VCaP (cell line): ENCODE data around the gene ADCY5.
A peak's percentile ranks its signal among the peaks of the same experiment; 100 is the strongest.
"Not testable (repeated sequence)": the region's sequence is repeated elsewhere in the genome, so short reads cannot be mapped to it uniquely, and the experiment has no call there.

Experiments
- H3K27ac ChIP-seq: fragments of 450-650 bp; 2 replicates; pipeline ENCODE4 v1.5.1; 2017
- CTCF ChIP-seq: fragments of 450-650 bp; conservative IDR thresholded peaks from 2 replicates; pipeline ENCODE4 v1.5.1; 2017; ENCODE audit warnings: mild to moderate bottlenecking, moderate library complexity

Gene ADCY5

GRCh38 chr3:123448536-123449101 lies at the start of gene ADCY5:
ADCY5 (minus strand) TSS chr3:123449090; CDS start chr3:123448545, 545 bp downstream.
- H3K27ac ChIP-seq = peak within 1 kb of the TSS; percentile 63
- TF ChIP-seq CTCF = no peak

DNA sequence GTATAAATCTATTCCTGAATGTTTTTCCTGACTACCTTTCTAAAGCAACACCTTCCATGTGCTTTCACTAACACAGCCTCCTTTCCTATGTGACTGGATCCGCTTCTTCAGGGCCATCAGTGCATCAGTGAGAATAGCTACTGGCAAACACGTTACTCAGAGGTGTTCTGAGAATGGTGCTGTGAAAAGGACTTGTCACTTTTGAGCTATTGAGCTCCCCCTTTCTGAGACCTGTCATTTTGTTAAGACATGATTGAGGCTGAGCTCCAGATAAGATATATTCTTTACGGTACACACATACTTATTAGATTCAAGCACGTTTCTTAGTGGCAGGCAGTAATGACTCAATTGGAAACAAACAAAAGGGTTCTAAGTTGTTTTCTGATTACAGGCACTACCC lies 45.0 kb upstream of the ADCY5 start:
- no peak overlapping the region for H3K27ac ChIP-seq
- TF ChIP-seq CTCF = no peak

GRCh38 chr3:123491966-123492587 lies 43.2 kb upstream of the ADCY5 start:
- H3K27ac ChIP-seq = no peak overlapping the region
- TF ChIP-seq CTCF = no peak

DNA sequence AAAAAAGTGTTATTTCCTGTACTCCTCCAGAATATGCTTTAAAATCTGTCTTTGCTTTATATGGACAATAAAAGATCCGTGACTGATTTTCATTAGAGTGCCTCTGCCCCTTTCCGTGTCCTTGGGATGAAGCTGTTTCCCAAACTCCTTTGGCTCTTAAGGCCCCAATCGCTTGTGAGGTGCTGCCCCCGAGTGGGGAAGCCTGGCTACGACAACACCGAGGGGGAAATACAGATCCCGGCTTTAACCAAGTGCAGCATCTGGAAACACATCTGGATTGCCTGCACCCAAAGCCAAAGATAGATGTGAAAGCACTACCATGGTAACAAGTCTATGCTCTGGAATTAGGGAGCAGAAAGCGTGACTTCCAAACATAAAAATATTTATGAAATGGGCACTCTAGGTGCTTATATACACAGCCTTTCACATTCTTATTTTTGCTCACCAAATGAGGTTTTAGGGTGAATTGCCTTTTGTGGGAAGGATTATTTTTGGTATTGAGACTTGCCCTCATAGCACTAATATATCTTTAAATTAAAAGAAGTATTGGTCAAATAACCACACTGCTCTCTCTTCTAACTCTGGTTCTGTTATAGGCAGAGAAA lies 40.6 kb upstream of the ADCY5 start:
- H3K27ac ChIP-seq = no peak overlapping the region
- TF ChIP-seq CTCF = peak; percentile 90

DNA sequence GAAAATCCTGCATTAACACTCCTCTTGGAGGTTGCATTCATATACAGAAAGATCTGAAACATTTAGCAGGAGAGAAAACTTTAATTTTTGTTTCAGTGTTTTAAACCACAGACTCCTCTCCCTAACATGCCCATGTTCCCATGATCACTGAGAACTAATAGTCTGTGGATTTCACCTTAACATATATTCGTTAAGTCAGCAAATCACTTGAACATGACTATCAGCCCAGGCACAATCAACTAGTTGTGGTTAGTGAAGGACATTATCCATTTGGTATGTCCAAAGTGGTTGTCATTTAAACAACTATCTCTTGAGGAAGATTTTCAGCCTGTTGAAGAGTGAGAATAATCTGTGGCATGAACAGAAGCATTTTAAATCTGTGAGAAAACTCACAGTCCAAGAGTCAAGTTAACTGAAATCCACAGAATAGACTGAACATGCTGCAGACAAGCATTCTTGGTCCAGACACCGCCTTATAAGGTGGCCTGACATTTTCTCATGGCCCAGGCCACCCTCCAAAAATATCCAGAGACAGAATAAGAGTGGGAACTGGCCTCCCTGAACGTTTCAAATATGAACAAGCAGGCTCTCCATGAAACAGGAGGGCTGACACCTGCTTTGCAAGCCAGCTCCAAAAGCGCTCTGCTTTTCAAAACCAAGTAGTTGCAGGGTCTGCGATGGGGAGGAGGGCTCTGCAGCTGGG lies 39.9 kb upstream of the ADCY5 start:
- no peak for TF ChIP-seq CTCF
- H3K27ac ChIP-seq = no peak overlapping the region

GRCh38 chr3:123487063-123487462 lies 38.2 kb upstream of the ADCY5 start:
- not testable (repeated sequence) for H3K27ac ChIP-seq

- no peak overlapping the region for H3K27ac ChIP-seq
- no peak for TF ChIP-seq CTCF
Observed at GRCh38 chr3:123486460-123486859, 37.6 kb upstream of the ADCY5 start.
